ENCODE measurements around the gene GPR141. TPM values are rescaled to one million over a fixed set of nuclear protein-coding genes. Genes with fewer than 3 reads are reported as not detected.

GPR141 gene
- total RNA-seq, 1 experiment from 2014 or later: not detected

DNA sequence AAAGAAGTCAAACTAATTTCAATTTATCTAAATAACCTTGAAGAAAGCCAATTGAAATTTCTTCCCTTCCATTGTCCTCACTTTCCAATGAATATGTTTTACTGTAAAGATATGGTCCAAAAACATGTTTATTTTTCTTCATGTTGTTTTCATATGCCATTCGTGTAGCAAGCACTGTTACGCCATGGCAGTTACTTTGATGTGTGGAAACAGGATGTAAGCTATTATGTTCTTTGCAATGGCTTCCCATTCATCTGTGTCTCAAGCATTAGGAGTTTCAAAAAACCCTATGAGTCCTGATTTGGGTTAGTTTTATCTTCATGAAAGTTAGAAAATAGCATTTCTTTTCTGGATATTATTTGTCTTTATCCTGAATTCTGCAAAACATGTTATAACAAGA, 31.0 kb downstream of the GPR141 start:
- H3K27me3 ChIP-seq (ENCODE audit: insufficient read depth, low read length): no peaks in the 10 kb centered on the region; the same call in 1 of the 2 replicates
- no peaks in the 10 kb centered on the region for H3K4me1 ChIP-seq (ENCODE audit: control insufficient read depth in 1 of 2, insufficient read depth in 2 of 2, low read length in 2 of 2)
- no peak overlapping the region for H3K9ac ChIP-seq (ENCODE audit: low read length)
- RAD21 ChIA-PET (ENCODE audit: low non-redundant PET in 1 of 2, low total read pairs in 2 of 2, uncharacterized antibody in 2 of 2, unreplicated experiment in 2 of 2): no interaction called here
- no TSS peak for BruUV-seq (replicated peaks)
- no peak for ATAC-seq
- TF ChIP-seq, protein P1, sequence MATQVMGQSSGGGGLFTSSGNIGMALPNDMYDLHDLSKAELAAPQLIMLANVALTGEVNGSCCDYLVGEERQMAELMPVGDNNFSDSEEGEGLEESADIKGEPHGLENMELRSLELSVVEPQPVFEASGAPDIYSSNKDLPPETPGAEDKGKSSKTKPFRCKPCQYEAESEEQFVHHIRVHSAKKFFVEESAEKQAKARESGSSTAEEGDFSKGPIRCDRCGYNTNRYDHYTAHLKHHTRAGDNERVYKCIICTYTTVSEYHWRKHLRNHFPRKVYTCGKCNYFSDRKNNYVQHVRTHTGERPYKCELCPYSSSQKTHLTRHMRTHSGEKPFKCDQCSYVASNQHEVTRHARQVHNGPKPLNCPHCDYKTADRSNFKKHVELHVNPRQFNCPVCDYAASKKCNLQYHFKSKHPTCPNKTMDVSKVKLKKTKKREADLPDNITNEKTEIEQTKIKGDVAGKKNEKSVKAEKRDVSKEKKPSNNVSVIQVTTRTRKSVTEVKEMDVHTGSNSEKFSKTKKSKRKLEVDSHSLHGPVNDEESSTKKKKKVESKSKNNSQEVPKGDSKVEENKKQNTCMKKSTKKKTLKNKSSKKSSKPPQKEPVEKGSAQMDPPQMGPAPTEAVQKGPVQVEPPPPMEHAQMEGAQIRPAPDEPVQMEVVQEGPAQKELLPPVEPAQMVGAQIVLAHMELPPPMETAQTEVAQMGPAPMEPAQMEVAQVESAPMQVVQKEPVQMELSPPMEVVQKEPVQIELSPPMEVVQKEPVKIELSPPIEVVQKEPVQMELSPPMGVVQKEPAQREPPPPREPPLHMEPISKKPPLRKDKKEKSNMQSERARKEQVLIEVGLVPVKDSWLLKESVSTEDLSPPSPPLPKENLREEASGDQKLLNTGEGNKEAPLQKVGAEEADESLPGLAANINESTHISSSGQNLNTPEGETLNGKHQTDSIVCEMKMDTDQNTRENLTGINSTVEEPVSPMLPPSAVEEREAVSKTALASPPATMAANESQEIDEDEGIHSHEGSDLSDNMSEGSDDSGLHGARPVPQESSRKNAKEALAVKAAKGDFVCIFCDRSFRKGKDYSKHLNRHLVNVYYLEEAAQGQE (IDR thresholded peaks at IDR 0.05; ENCODE audit: low read depth): no peak
- TF ChIP-seq CEBPB (IDR thresholded peaks at IDR 0.05; ENCODE audit: low read depth) (no peak), ELF1 (IDR thresholded peaks at IDR 0.05; ENCODE audit: borderline replicate concordance, low read depth) (no peak), CBX3 (IDR thresholded peaks at IDR 0.05; ENCODE audit: low read depth) (no peak), ZBTB33 (IDR thresholded peaks at IDR 0.05; ENCODE audit: extremely low read depth, insufficient replicate concordance, low read length) (no peak), ZFX (IDR thresholded peaks at IDR 0.05) (no peak)
- no peaks in the 10 kb centered on the region for H3K36me3 ChIP-seq (ENCODE audit: control insufficient read depth in 1 of 2, insufficient read depth in 2 of 2, low read length in 2 of 2)
- H3K4me2 ChIP-seq (ENCODE audit: low read length): no peak overlapping the region
- no peaks in the 10 kb centered on the region for H3K9me2 ChIP-seq (ENCODE audit: insufficient read depth)
- H4K20me1 ChIP-seq (ENCODE audit: insufficient read depth): no peaks in the 10 kb centered on the region
- no peak for DNase-seq (ENCODE audit: low read depth, low spot score)
- POLR2A ChIA-PET: no interaction called here
- no peak overlapping the region for H2AFZ ChIP-seq (ENCODE audit: low read depth, low read length, poor library complexity, severe bottlenecking)
- no peaks in the 10 kb centered on the region for H3K9me3 ChIP-seq (ENCODE audit: control insufficient read depth in 1 of 2, insufficient read depth in 1 of 2, low read depth in 1 of 2, low read length in 2 of 2)
- intact Hi-C loops (cut with micrococcal nuclease): no loop called here
- H3K79me2 ChIP-seq (ENCODE audit: insufficient read depth, low read length): no peaks in the 10 kb centered on the region
- H3K27ac ChIP-seq (ENCODE audit: low read depth, low read length): no peak overlapping the region
- H3K4me3 ChIP-seq (replicated peaks in 1 of 2; ENCODE audit: low read depth in 1 of 2, low read length in 2 of 2): no peak overlapping the region
- CTCF ChIA-PET: no interaction called here
